PFSK-1 (cell line): ENCODE measurements around the gene F5.

ENCODE experiments used
- POLR2AphosphoS5 ChIP-seq: IDR thresholded peaks from 2 replicates; pipeline ENCODE4 v1.6.1; 2012; ENCODE audit warnings: low read depth, mild to moderate bottlenecking, control low read depth, low read length, moderate library complexity
- SIN3A ChIP-seq: IDR thresholded peaks from 2 replicates; pipeline ENCODE4 v1.6.1; 2012; ENCODE audit warnings: mild to moderate bottlenecking, low read length, moderate library complexity, borderline replicate concordance; ENCODE audit not compliant: insufficient read depth

DNA sequence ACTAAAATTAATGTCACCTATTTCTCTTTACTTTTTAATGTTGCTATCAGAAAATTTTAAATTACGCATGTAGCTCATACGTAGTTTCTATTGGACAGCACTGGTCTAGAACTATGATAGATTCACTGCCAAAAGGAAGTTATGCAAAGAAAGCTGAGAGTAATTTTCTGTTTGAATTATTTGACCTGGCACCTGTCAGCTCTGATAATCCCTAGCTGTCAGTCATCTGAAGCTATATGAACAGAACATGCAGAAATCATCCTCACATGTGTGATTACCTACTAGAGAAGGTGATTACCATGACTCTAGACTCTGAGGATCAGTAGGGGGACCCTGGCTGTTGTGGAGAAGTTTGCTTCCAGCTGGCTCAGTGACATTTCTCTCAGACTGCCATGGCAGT is 40.8 kb downstream of the F5 start:
- TF ChIP-seq POLR2AphosphoS5 (no peak), SIN3A (no peak)
